Measurements from ENCODE around the gene STRA6. TPM values are rescaled to one million over a fixed set of nuclear protein-coding genes. Genes with fewer than 3 reads are reported as not detected.

STRA6 gene
- total RNA-seq, 3 donors from 2014 or later (not counting 1 experiment from before 2014, with no cell fraction given): not detected

DNA sequence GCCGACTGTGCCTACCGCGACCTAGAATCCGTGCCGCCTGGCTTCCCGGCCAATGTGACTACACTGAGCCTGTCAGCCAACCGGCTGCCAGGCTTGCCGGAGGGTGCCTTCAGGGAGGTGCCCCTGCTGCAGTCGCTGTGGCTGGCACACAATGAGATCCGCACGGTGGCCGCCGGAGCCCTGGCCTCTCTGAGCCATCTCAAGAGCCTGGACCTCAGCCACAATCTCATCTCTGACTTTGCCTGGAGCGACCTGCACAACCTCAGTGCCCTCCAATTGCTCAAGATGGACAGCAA, 27.7 kb downstream of the STRA6 start:
- WGBS (ENCODE audit: insufficient coverage): 95% methylated on average over 14 of the region's 14 CpGs
- Histone ChIP-seq H3K27me3 (ENCODE audit: control insufficient read depth, insufficient read depth, low read length) (no peaks in the 10 kb centered on the region), H3K9me3 (ENCODE audit: control insufficient read depth, insufficient read depth, low read length) (no peaks in the 10 kb centered on the region), H3K4me1 (ENCODE audit: control insufficient read depth, insufficient read depth, low read length) (no peaks in the 10 kb centered on the region), H3K36me3 (ENCODE audit: control insufficient read depth, insufficient read depth, low read length) (no peaks in the 10 kb centered on the region), H3K4me3 (ENCODE audit: low read length) (no peak overlapping the region), H3K27ac (ENCODE audit: low read length) (no peak overlapping the region)
- Mint-ChIP-seq H3K4me1 (no peaks in the 10 kb centered on the region), H3K27ac (no peak overlapping the region), H3K36me3 (no peaks in the 10 kb centered on the region), H3K27me3 (ENCODE audit: low read depth in 2 of 2) (peaks cover 0 to 5% of the 10 kb centered on the region in 2 donors), H3K9me3 (no peaks in the 10 kb centered on the region), H3K4me3 (no peak overlapping the region)
- TF ChIP-seq, protein P1, sequence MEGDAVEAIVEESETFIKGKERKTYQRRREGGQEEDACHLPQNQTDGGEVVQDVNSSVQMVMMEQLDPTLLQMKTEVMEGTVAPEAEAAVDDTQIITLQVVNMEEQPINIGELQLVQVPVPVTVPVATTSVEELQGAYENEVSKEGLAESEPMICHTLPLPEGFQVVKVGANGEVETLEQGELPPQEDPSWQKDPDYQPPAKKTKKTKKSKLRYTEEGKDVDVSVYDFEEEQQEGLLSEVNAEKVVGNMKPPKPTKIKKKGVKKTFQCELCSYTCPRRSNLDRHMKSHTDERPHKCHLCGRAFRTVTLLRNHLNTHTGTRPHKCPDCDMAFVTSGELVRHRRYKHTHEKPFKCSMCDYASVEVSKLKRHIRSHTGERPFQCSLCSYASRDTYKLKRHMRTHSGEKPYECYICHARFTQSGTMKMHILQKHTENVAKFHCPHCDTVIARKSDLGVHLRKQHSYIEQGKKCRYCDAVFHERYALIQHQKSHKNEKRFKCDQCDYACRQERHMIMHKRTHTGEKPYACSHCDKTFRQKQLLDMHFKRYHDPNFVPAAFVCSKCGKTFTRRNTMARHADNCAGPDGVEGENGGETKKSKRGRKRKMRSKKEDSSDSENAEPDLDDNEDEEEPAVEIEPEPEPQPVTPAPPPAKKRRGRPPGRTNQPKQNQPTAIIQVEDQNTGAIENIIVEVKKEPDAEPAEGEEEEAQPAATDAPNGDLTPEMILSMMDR (IDR thresholded peaks at IDR 0.05): no peak
- no peak for DNase-seq
- ATAC-seq: no peak
- intact Hi-C loops (cut with micrococcal nuclease): no loop called here

DNA sequence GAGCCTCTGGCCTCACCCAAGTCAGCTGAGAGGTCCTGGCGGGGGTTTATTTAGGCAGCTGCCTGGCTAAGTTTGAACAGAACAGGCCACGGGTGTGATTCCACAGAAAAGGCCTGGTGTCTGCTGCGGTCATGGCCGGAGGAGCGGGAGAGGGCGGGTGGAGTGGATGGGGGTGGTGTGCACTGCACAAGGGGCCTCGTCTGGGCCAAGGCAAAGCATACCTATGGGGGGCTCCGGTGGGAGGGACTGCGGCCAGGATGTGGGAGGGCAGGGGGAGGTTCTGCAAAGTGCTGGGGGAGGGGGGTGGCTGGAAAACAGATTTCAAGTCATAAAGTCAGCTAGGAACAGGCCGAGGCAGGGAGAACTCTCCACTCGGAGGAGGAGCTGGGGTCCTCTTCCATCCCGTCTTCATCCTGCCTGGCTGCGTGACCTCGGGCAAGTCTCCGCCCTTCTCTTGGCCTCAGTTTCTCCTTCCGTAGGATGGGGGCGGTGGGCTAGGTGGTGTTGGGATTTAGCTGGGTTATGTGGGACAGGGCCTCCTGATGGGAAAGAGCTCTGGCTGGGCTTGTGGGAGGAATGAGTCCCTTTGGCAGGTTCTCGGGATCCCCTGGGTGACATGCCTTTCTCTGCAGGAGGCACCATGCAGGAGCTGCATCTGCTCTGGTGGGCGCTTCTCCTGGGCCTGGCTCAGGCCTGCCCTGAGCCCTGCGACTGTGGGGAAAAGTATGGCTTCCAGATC, 28.2 kb downstream of the STRA6 start:
- no peaks in the 10 kb centered on the region for H3K36me3 ChIP-seq (ENCODE audit: control insufficient read depth, insufficient read depth, low read length)
- intact Hi-C loops (cut with micrococcal nuclease): no loop called here
- Mint-ChIP-seq H3K4me1 (no peaks in the 10 kb centered on the region), H3K27me3 (ENCODE audit: low read depth in 2 of 2) (peaks cover 0 to 5% of the 10 kb centered on the region in 2 donors), H3K9me3 (no peaks in the 10 kb centered on the region), H3K27ac (no peak overlapping the region), H3K36me3 (no peaks in the 10 kb centered on the region), H3K4me3 (no peak overlapping the region)
- no peaks in the 10 kb centered on the region for H3K9me3 ChIP-seq (ENCODE audit: control insufficient read depth, insufficient read depth, low read length)
- H3K27me3 ChIP-seq (ENCODE audit: control insufficient read depth, insufficient read depth, low read length): no peaks in the 10 kb centered on the region
- no peaks in the 10 kb centered on the region for H3K4me1 ChIP-seq (ENCODE audit: control insufficient read depth, insufficient read depth, low read length)
- WGBS (ENCODE audit: insufficient coverage): 90% methylated on average over 20 of the region's 20 CpGs
- TF ChIP-seq, protein P1 (IDR thresholded peaks at IDR 0.05): no peak
- no peak for ATAC-seq
- H3K4me3 ChIP-seq (ENCODE audit: low read length): no peak overlapping the region
- DNase-seq: no peak
- no peak overlapping the region for H3K27ac ChIP-seq (ENCODE audit: low read length)

DNA sequence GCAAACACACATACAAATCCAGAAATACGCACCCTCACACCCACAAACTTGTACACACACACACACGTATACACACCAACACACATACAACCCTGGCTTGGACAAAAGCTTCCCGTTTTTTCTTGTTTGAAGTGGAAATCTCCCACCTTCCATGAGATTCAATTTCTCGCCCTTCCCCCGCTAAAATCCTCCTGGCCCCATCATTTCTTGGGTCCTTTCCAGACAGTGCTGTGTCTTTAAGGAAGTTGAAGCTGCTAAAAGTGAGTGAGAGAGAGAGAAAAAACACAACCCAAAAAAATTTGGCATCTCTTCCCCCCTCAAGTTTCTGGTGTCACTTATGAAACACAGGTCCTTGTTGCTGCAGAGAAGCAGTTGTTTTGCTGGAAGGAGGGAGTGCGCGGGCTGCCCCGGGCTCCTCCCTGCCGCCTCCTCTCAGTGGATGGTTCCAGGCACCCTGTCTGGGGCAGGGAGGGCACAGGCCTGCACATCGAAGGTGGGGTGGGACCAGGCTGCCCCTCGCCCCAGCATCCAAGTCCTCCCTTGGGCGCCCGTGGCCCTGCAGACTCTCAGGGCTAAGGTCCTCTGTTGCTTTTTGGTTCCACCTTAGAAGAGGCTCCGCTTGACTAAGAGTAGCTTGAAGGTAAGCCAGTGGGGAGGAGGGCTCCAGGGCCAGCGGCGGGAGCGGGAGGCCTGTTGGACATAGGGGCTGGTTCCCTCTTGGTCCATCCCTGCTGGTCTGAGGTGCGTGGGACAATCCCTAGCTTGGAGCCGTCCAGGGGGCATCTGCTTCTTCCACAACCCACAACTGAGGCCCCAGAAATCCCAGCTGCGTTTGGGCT, 29.0 kb downstream of the STRA6 start, which contains the start of gene ISLR:
TSS of gene ISLR (plus strand) at position 331 of the 839 bp plus-strand sequence. CDS start 1,149 bp downstream, outside the sequence.
- H3K36me3 Mint-ChIP-seq: no peaks in the 10 kb centered on the region
- Histone ChIP-seq H3K4me1 (ENCODE audit: control insufficient read depth, insufficient read depth, low read length) (no peaks in the 10 kb centered on the region), H3K9me3 (ENCODE audit: control insufficient read depth, insufficient read depth, low read length) (no peaks in the 10 kb centered on the region), H3K27me3 (ENCODE audit: control insufficient read depth, insufficient read depth, low read length) (no peaks in the 10 kb centered on the region), H3K27ac (ENCODE audit: low read length) (no peak within 1 kb of the TSS), H3K36me3 (ENCODE audit: control insufficient read depth, insufficient read depth, low read length) (no peaks in the 10 kb centered on the region), H3K4me3 (ENCODE audit: low read length) (no peak within 1 kb of the TSS)
- intact Hi-C loops (cut with micrococcal nuclease): no loop called here
- 72% methylated on average over 18 of the region's 20 CpGs for WGBS (ENCODE audit: insufficient coverage)
- H3K9me3 Mint-ChIP-seq: no peaks in the 10 kb centered on the region
- no peaks in the 10 kb centered on the region for H3K4me1 Mint-ChIP-seq
- DNase-seq (no peak), ATAC-seq (no peak)
- H3K4me3 Mint-ChIP-seq: no peak within 1 kb of the TSS
- TF ChIP-seq, protein P1 (IDR thresholded peaks at IDR 0.05): no peak
- no peak within 1 kb of the TSS for H3K27ac Mint-ChIP-seq
- peaks cover 5 to 7% of the 10 kb centered on the region in 2 donors for H3K27me3 Mint-ChIP-seq (ENCODE audit: low read depth in 2 of 2)
